ENCODE results near the gene SLC66A2. TPM values are rescaled to one million over a fixed set of nuclear protein-coding genes. Genes with fewer than 3 reads are reported as not detected.

The SLC66A2 gene
- total RNA-seq, 1 experiment from 2014 or later = 19.5 TPM

DNA sequence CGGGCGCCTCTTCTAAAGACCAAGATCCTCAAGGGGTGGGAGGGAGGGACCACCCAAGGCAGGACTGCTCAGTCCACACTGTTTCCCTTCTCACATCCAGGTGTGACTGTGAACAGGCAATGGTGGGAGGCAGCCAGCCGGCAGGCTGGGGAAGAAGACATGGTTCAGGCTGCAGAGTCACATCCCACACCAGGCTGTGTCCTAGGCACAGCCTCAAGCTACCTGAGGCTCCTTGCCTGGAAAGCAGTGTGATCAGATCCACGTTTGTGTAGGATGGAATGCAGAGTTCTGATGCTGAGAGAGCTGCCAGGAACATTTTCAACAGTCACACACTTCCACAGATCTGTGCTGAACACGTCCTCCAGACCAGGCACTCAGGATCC is 16.4 kb downstream of the SLC66A2 start:
- no peak overlapping the region for H3K4me3 ChIP-seq (ENCODE audit: low read depth, low read length)
- Mint-ChIP-seq H3K27me3 (ENCODE audit: insufficient read depth, unreplicated experiment) (no peaks in the 10 kb centered on the region), H3K27ac (ENCODE audit: unreplicated experiment) (peak overlapping the region; percentile 19), H3K4me1 (ENCODE audit: low read depth, unreplicated experiment) (peaks cover 7% of the 10 kb centered on the region), H3K4me3 (ENCODE audit: unreplicated experiment) (peak overlapping the region; percentile 14), H3K36me3 (ENCODE audit: insufficient read depth, unreplicated experiment) (peaks cover 13% of the 10 kb centered on the region), H3K9me3 (ENCODE audit: unreplicated experiment) (no peaks in the 10 kb centered on the region)
- peaks cover 6% of the 10 kb centered on the region for H3K4me1 ChIP-seq
- ChIA-PET CTCF (interaction anchor here (0.9 kb wide), 1 partner anchor 99 kb away, joined by 4 read pairs; the partner anchor contains the start of gene RBFA), POLR2A (no interaction called here)
- no peaks in the 10 kb centered on the region for H3K27me3 ChIP-seq (replicated peaks; ENCODE audit: control insufficient read depth, insufficient read depth, low read length)
- BruUV-seq (replicated peaks) = no TSS peak
- no peaks in the 10 kb centered on the region for H3K9me3 ChIP-seq
- TF ChIP-seq, protein P1, sequence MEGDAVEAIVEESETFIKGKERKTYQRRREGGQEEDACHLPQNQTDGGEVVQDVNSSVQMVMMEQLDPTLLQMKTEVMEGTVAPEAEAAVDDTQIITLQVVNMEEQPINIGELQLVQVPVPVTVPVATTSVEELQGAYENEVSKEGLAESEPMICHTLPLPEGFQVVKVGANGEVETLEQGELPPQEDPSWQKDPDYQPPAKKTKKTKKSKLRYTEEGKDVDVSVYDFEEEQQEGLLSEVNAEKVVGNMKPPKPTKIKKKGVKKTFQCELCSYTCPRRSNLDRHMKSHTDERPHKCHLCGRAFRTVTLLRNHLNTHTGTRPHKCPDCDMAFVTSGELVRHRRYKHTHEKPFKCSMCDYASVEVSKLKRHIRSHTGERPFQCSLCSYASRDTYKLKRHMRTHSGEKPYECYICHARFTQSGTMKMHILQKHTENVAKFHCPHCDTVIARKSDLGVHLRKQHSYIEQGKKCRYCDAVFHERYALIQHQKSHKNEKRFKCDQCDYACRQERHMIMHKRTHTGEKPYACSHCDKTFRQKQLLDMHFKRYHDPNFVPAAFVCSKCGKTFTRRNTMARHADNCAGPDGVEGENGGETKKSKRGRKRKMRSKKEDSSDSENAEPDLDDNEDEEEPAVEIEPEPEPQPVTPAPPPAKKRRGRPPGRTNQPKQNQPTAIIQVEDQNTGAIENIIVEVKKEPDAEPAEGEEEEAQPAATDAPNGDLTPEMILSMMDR (IDR thresholded peaks at IDR 0.05; ENCODE audit: insufficient read depth in 1 of 2, low read depth in 1 of 2, low read length in 1 of 2, severe bottlenecking in 1 of 2, unreplicated experiment in 1 of 2) = no peak
- DNase-seq = no peak
- intact Hi-C loops (cut with micrococcal nuclease; ENCODE audit: unreplicated experiment) = loop anchor here (2.0 kb wide), 1 partner anchor 16 kb away; the partner anchor contains the start of gene SLC66A2
- no peaks in the 10 kb centered on the region for H3K36me3 ChIP-seq (ENCODE audit: control insufficient read depth, insufficient read depth, low read length)

DNA sequence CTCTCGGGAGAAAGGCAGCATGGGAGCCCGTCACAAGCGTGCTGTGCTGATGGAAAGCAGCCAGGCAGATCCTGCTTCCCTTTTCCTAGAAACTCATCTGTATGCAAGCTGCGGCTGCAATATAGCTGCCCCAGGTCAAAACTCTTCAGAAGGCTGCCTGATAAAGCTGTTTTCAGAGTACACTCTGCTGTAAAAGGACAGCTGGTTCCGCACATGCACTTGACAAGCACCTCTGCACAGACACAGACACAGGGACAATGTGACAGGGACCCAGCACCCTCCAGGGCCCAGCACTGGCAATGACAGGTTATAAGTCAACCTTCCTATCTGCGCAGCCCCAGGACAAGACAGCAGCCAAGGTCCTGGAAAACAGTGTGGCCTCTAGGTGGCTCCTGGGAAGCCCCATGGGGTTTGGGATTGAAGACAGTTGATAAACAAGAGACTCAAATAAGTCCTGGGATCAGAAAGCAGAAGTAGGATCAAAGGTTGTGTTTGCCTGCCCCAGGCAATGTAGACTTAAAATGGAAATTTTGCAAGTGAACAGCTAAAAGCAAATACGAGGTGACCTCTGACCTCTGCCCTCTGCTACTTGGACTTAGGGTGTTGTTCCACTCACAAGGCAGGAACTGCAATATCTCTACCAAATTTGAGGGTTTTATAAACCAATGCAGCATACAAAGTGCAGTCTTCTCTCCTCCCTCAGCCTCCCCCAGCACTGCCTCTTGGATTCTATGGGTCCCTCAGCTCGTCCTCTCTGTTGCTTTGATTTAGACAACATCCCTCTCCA is 16.9 kb downstream of the SLC66A2 start:
- H3K9me3 ChIP-seq = no peaks in the 10 kb centered on the region
- Mint-ChIP-seq H3K4me1 (ENCODE audit: low read depth, unreplicated experiment) (peaks cover 7% of the 10 kb centered on the region), H3K9me3 (ENCODE audit: unreplicated experiment) (no peaks in the 10 kb centered on the region), H3K4me3 (ENCODE audit: unreplicated experiment) (peak overlapping the region; percentile 14), H3K36me3 (ENCODE audit: insufficient read depth, unreplicated experiment) (peaks cover 17% of the 10 kb centered on the region), H3K27ac (ENCODE audit: unreplicated experiment) (peak overlapping the region; percentile 19), H3K27me3 (ENCODE audit: insufficient read depth, unreplicated experiment) (no peaks in the 10 kb centered on the region)
- ChIA-PET POLR2A (no interaction called here), CTCF (interaction anchor here (0.9 to 1.0 kb wide), 2 partner anchors 9 to 100 kb away, joined by 3 to 4 read pairs; partner anchors contain the start of gene RBFA)
- TF ChIP-seq, protein P1 (IDR thresholded peaks at IDR 0.05; ENCODE audit: insufficient read depth in 1 of 2, low read depth in 1 of 2, low read length in 1 of 2, severe bottlenecking in 1 of 2, unreplicated experiment in 1 of 2) = peak; percentile 11 to 79
- H3K27me3 ChIP-seq (replicated peaks; ENCODE audit: control insufficient read depth, insufficient read depth, low read length) = no peaks in the 10 kb centered on the region
- H3K4me1 ChIP-seq = peaks cover 6% of the 10 kb centered on the region
- intact Hi-C loops (cut with micrococcal nuclease; ENCODE audit: unreplicated experiment) = loop anchor here (2.0 kb wide), 1 partner anchor 16 kb away; the partner anchor contains the start of gene SLC66A2
- no peak overlapping the region for H3K4me3 ChIP-seq (ENCODE audit: low read depth, low read length)
- BruUV-seq (replicated peaks) = no TSS peak
- H3K36me3 ChIP-seq (ENCODE audit: control insufficient read depth, insufficient read depth, low read length) = no peaks in the 10 kb centered on the region
- DNase-seq = peak; percentile 86 to 89

DNA sequence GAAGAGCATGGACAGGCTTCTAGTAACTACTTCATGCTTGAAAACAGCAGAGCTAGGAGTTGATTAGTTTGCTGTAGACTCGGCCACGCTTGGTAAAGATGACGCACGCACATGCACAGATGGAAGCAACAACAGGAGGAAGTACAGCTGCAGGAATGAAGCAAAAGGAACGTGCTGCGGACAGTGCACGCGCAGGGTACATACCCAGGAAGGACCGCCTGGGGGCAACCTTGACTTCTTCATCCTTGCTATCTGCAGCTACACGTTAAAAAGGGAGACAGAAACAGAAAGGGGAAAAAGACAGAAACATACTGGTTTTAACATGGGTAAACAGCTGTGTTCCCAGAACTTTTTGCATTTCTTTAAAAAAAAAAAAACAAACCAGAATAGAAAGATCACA is 17.7 kb downstream of the SLC66A2 start:
- Histone ChIP-seq H3K4me1 (peaks cover 6% of the 10 kb centered on the region), H3K9me3 (no peaks in the 10 kb centered on the region)

More for the DNA sequence above, 17.7 kb downstream of the SLC66A2 start:
- H3K4me3 ChIP-seq (ENCODE audit: low read depth, low read length) = no peak overlapping the region
- H3K27ac Mint-ChIP-seq (ENCODE audit: unreplicated experiment) = no peak overlapping the region
- CTCF ChIA-PET = interaction anchor here (1.0 kb wide), 1 partner anchor 10 kb away, joined by 3 read pairs; no protein-coding TSS in a partner anchor
- H3K27me3 ChIP-seq (replicated peaks; ENCODE audit: control insufficient read depth, insufficient read depth, low read length) = no peaks in the 10 kb centered on the region
- H3K27me3 Mint-ChIP-seq (ENCODE audit: insufficient read depth, unreplicated experiment) = no peaks in the 10 kb centered on the region
- intact Hi-C loops (cut with micrococcal nuclease; ENCODE audit: unreplicated experiment) = loop anchor here (2.0 kb wide), 1 partner anchor 17 kb away; the partner anchor contains the start of gene SLC66A2
- H3K9me3 Mint-ChIP-seq (ENCODE audit: unreplicated experiment) = peaks cover 7% of the 10 kb centered on the region
- POLR2A ChIA-PET = no interaction called here
- TF ChIP-seq, protein P1 (IDR thresholded peaks at IDR 0.05; ENCODE audit: insufficient read depth in 1 of 2, low read depth in 1 of 2, low read length in 1 of 2, severe bottlenecking in 1 of 2, unreplicated experiment in 1 of 2) = peak in 1 of 2 experiments; percentile 5
- peaks cover 2% of the 10 kb centered on the region for H3K36me3 ChIP-seq (ENCODE audit: control insufficient read depth, insufficient read depth, low read length)
- DNase-seq = peak in 1 of 2 experiments; percentile 12
- BruUV-seq (replicated peaks) = no TSS peak
- H3K4me1 Mint-ChIP-seq (ENCODE audit: low read depth, unreplicated experiment) = peaks cover 7% of the 10 kb centered on the region
- H3K36me3 Mint-ChIP-seq (ENCODE audit: insufficient read depth, unreplicated experiment) = peaks cover 24% of the 10 kb centered on the region
- H3K4me3 Mint-ChIP-seq (ENCODE audit: unreplicated experiment) = no peak overlapping the region
